ENCODE data around the gene DNM1L.
"Not testable (repeated sequence)": the region's sequence is repeated elsewhere in the genome, so short reads cannot be mapped to it uniquely, and the experiment has no call there.

GRCh38 chr12:32699437-32699836 lies 20.3 kb downstream of the DNM1L start:
- TF ChIP-seq RAD21 (conservative IDR thresholded peaks at IDR 0.05 in 1 of 2, IDR thresholded peaks at IDR 0.05 in 1 of 2); POLR2A (IDR thresholded peaks at IDR 0.05; ENCODE audit: low read length); CTCF (IDR thresholded peaks at IDR 0.05); JUNB (IDR thresholded peaks at IDR 0.05); CHD2 (IDR thresholded peaks at IDR 0.05; ENCODE audit: low read length, partially characterized antibody); HOXA7 (CRISPR knock-in tag; IDR thresholded peaks at IDR 0.05); HMGXB4 (CRISPR knock-in tag; IDR thresholded peaks at IDR 0.05; ENCODE audit: borderline replicate concordance): not testable (repeated sequence)

All from A549 (cell line).